ENCODE results near the gene CFDP1.

DNA sequence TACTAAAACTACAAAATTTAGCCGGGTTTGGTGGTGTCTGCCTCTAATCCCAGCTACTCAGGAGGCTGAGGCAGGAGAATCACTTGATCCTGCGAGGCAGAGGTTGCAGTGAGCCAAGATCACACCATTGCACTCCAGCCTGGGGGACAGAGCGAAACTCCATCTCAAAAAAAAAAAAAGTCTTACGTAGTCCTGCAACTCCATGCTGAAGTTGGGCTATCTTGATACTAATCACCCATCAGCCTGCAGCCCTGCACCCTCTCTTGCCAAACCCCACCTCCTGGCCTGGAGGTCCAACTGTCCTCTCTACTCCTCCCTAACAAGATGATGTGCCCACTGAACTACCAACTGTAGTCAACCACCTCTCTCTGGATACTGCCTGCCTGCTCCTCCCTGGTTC is 26.4 kb upstream of the CFDP1 start:
- TF ChIP-seq, protein P1, sequence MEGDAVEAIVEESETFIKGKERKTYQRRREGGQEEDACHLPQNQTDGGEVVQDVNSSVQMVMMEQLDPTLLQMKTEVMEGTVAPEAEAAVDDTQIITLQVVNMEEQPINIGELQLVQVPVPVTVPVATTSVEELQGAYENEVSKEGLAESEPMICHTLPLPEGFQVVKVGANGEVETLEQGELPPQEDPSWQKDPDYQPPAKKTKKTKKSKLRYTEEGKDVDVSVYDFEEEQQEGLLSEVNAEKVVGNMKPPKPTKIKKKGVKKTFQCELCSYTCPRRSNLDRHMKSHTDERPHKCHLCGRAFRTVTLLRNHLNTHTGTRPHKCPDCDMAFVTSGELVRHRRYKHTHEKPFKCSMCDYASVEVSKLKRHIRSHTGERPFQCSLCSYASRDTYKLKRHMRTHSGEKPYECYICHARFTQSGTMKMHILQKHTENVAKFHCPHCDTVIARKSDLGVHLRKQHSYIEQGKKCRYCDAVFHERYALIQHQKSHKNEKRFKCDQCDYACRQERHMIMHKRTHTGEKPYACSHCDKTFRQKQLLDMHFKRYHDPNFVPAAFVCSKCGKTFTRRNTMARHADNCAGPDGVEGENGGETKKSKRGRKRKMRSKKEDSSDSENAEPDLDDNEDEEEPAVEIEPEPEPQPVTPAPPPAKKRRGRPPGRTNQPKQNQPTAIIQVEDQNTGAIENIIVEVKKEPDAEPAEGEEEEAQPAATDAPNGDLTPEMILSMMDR (IDR thresholded peaks at IDR 0.05), result no peak
- no peak for TF ChIP-seq POLR2AphosphoS5 (IDR thresholded peaks at IDR 0.05)

Measured in upper lobe of left lung (tissue), 4 donors.